ENCODE data around the gene CCDC57. TPM values are rescaled to one million over a fixed set of nuclear protein-coding genes. Genes with fewer than 3 reads are reported as not detected.

The CCDC57 gene
- total RNA-seq, 1 donor from 2014 or later = 15.0 TPM

- Mint-ChIP-seq H3K36me3 (peaks cover 3% of the 10 kb centered on the region), H3K9me3 (no peaks in the 10 kb centered on the region), H3K4me1 (peaks cover 28% of the 10 kb centered on the region), H3K4me3 (peak within 1 kb of the TSS; percentile 83), H3K27ac (no peak within 1 kb of the TSS), H3K27me3 (ENCODE audit: insufficient read depth, low read depth) (peaks cover 4% of the 10 kb centered on the region)
- peak; percentile 99 for DNase-seq (ENCODE audit: low spot score)
- peaks cover 53% of the 10 kb centered on the region for H3K4me1 ChIP-seq
- H2AFZ ChIP-seq (replicated peaks) = no peak within 1 kb of the TSS
- peak within 1 kb of the TSS; percentile 99 for H3K27ac ChIP-seq
- no peaks in the 10 kb centered on the region for H3K36me3 ChIP-seq
- peaks cover 77% of the 10 kb centered on the region for H3K79me2 ChIP-seq (ENCODE audit: low read depth)
- peaks cover 40% of the 10 kb centered on the region for H3F3A ChIP-seq (ENCODE audit: low read depth)
- peak within 1 kb of the TSS; percentile 99 for H3K9ac ChIP-seq
- H3K4me3 ChIP-seq = peak within 1 kb of the TSS; percentile 100
- peak within 1 kb of the TSS; percentile 96 for H3K4me2 ChIP-seq
- no peaks in the 10 kb centered on the region for H3K9me3 ChIP-seq (ENCODE audit: low read depth)
- H3K27me3 ChIP-seq = no peaks in the 10 kb centered on the region
- TF ChIP-seq CTCF (IDR thresholded peaks at IDR 0.05) = peak; percentile 55
- peak; percentile 1 for TF ChIP-seq EZH2 (IDR thresholded peaks at IDR 0.05)
- TF ChIP-seq EZH2phosphoT487 (IDR thresholded peaks at IDR 0.05) = no peak
- peaks cover 38% of the 10 kb centered on the region for H4K20me1 ChIP-seq (ENCODE audit: low read depth)
Measured at GRCh38 chr17:82098169-82098938, 114.3 kb downstream of the CCDC57 start, which contains the start of gene FASN. TSS of gene FASN (minus strand) at chr17:82098236. CDS start at chr17:82096445, 1,791 bp downstream.

GRCh38 chr17:82097919-82098168 lies 114.8 kb downstream of the CCDC57 start:
- Mint-ChIP-seq H3K36me3 (peaks cover 4% of the 10 kb centered on the region), H3K4me1 (peaks cover 23% of the 10 kb centered on the region), H3K9me3 (no peaks in the 10 kb centered on the region), H3K4me3 (peak overlapping the region; percentile 80), H3K27ac (no peak overlapping the region), H3K27me3 (ENCODE audit: insufficient read depth, low read depth) (peaks cover 4% of the 10 kb centered on the region)
- H2AFZ ChIP-seq (replicated peaks) = no peak overlapping the region
- no peaks in the 10 kb centered on the region for H3K9me3 ChIP-seq (ENCODE audit: low read depth)
- peaks cover 82% of the 10 kb centered on the region for H3K79me2 ChIP-seq (ENCODE audit: low read depth)
- H3K27ac ChIP-seq = peak overlapping the region; percentile 98
- TF ChIP-seq EZH2 (IDR thresholded peaks at IDR 0.05) = no peak
- TF ChIP-seq EZH2phosphoT487 (IDR thresholded peaks at IDR 0.05) = no peak
- no peak for TF ChIP-seq CTCF (IDR thresholded peaks at IDR 0.05)
- peak overlapping the region; percentile 100 for H3K4me3 ChIP-seq
- H3K27me3 ChIP-seq = no peaks in the 10 kb centered on the region
- H3F3A ChIP-seq (ENCODE audit: low read depth) = peaks cover 35% of the 10 kb centered on the region
- peak overlapping the region; percentile 96 for H3K4me2 ChIP-seq
- H3K9ac ChIP-seq = peak overlapping the region; percentile 99
- peaks cover 48% of the 10 kb centered on the region for H3K4me1 ChIP-seq
- H3K36me3 ChIP-seq = no peaks in the 10 kb centered on the region
- no peak for DNase-seq (ENCODE audit: low spot score)
- peaks cover 43% of the 10 kb centered on the region for H4K20me1 ChIP-seq (ENCODE audit: low read depth)

DNA sequence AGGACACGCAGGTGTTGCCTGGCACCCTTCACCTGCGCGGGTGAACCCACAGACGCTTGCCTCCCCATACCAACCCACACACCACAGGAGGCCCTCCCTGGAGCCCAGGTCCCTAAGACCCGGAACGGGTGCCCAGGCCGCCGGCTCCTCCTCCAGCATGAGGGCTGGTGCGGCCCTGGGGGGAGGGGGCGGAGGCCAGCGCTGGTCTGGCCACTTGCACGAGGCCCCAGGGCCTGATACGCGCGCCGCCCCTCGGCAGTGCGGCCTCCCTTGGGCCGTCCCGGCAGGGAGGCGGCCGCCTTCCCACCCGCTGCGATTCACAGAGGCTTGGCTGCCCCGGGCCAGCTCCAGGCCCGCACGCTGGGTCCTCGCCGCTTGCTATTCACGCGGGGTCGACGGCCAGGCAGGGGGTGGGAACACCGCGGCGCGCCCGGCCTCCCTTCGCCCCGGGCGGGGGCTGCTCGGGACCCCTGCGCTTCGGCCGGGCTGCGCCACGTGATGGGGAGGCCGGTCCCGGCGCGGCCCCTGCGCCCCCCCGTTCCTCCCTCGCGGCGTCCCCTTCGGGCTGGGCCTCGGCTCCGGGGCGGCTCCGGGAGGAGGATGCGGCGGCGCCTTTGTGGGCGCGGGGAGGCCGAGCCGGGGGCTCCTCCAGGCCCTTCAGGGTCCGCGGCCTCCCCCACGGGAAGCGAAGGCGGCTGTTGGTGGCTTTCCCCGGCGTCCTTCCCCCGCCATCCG lies 115.3 kb downstream of the CCDC57 start:
- peaks cover 86% of the 10 kb centered on the region for H3K79me2 ChIP-seq (ENCODE audit: low read depth)
- peak overlapping the region; percentile 100 for H3K4me3 ChIP-seq
- peak; percentile 74 for DNase-seq (ENCODE audit: low spot score)
- Mint-ChIP-seq H3K4me1 (peaks cover 19% of the 10 kb centered on the region), H3K4me3 (peak overlapping the region; percentile 83), H3K27me3 (ENCODE audit: insufficient read depth, low read depth) (peaks cover 4% of the 10 kb centered on the region), H3K9me3 (no peaks in the 10 kb centered on the region), H3K36me3 (peaks cover 4% of the 10 kb centered on the region), H3K27ac (no peak overlapping the region)
- peak overlapping the region; percentile 96 for H3K4me2 ChIP-seq
- peaks cover 43% of the 10 kb centered on the region for H3K4me1 ChIP-seq
- H3K9ac ChIP-seq = peak overlapping the region; percentile 99
- no peak for TF ChIP-seq EZH2phosphoT487 (IDR thresholded peaks at IDR 0.05)
- TF ChIP-seq CTCF (IDR thresholded peaks at IDR 0.05) = no peak
- no peak for TF ChIP-seq EZH2 (IDR thresholded peaks at IDR 0.05)
- H3K9me3 ChIP-seq (ENCODE audit: low read depth) = no peaks in the 10 kb centered on the region
- H3F3A ChIP-seq (ENCODE audit: low read depth) = peaks cover 30% of the 10 kb centered on the region
- peaks cover 48% of the 10 kb centered on the region for H4K20me1 ChIP-seq (ENCODE audit: low read depth)
- H3K27me3 ChIP-seq = no peaks in the 10 kb centered on the region
- H3K27ac ChIP-seq = peak overlapping the region; percentile 98
- no peaks in the 10 kb centered on the region for H3K36me3 ChIP-seq
- H2AFZ ChIP-seq (replicated peaks) = no peak overlapping the region
